HFF-Myc (cell line): ENCODE results near the gene VAT1.

Experiments
- DNase-seq: peaks from one replicate; pipeline ENCODE4 v3.0.0-alpha.2; 2011; ENCODE audit warnings: low read depth; ENCODE audit errors: extremely low read depth
- H3K4me3 ChIP-seq: replicated peaks from 2 replicates; pipeline ENCODE4 v1.5.1; 2011; ENCODE audit warnings: low read depth, mild to moderate bottlenecking, control low read depth, low read length
- TF ChIP-seq, protein P1 (sequence below): IDR thresholded peaks from 2 replicates; pipeline ENCODE4 v1.5.1; 2012; ENCODE audit warnings: mild to moderate bottlenecking, low read depth, low read length, control low read depth; ENCODE audit errors: missing control alignments

VAT1 gene

GRCh38 chr17:43020789-43021740, 1.1 kb downstream of the VAT1 start:
- TF ChIP-seq, protein P1, sequence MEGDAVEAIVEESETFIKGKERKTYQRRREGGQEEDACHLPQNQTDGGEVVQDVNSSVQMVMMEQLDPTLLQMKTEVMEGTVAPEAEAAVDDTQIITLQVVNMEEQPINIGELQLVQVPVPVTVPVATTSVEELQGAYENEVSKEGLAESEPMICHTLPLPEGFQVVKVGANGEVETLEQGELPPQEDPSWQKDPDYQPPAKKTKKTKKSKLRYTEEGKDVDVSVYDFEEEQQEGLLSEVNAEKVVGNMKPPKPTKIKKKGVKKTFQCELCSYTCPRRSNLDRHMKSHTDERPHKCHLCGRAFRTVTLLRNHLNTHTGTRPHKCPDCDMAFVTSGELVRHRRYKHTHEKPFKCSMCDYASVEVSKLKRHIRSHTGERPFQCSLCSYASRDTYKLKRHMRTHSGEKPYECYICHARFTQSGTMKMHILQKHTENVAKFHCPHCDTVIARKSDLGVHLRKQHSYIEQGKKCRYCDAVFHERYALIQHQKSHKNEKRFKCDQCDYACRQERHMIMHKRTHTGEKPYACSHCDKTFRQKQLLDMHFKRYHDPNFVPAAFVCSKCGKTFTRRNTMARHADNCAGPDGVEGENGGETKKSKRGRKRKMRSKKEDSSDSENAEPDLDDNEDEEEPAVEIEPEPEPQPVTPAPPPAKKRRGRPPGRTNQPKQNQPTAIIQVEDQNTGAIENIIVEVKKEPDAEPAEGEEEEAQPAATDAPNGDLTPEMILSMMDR: no peak
- no peak for DNase-seq
- H3K4me3 ChIP-seq: peak overlapping the region; percentile 97

- H3K4me3 ChIP-seq: no peak overlapping the region
- TF ChIP-seq, protein P1: no peak
- no peak for DNase-seq
These were observed 2.1 kb downstream of the VAT1 start for GRCh38 chr17:43020030-43020621.

GRCh38 chr17:43019418-43019817, 2.8 kb downstream of the VAT1 start:
- no peak for DNase-seq
- no peak overlapping the region for H3K4me3 ChIP-seq
- TF ChIP-seq, protein P1: no peak

DNA sequence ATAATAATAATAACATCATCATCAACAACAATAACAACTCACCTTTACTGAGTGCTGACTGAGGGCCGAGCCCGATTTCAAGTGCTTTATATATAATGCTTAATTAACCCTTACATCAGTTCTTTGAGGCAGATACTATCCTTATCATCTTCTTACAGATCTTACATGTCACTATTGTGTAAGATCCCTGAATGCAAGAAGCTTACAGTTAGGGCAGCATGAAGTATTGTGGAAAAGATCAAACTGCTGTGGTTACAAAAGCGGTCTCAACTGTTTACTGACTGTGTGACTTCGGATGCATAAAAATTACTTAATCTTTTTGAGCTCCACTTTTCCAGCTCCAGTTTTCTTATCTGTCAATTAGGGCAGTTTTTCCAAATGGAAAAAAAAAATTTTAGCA, 3.3 kb downstream of the VAT1 start:
- H3K4me3 ChIP-seq: no peak overlapping the region
- TF ChIP-seq, protein P1: no peak
- DNase-seq: no peak

DNA sequence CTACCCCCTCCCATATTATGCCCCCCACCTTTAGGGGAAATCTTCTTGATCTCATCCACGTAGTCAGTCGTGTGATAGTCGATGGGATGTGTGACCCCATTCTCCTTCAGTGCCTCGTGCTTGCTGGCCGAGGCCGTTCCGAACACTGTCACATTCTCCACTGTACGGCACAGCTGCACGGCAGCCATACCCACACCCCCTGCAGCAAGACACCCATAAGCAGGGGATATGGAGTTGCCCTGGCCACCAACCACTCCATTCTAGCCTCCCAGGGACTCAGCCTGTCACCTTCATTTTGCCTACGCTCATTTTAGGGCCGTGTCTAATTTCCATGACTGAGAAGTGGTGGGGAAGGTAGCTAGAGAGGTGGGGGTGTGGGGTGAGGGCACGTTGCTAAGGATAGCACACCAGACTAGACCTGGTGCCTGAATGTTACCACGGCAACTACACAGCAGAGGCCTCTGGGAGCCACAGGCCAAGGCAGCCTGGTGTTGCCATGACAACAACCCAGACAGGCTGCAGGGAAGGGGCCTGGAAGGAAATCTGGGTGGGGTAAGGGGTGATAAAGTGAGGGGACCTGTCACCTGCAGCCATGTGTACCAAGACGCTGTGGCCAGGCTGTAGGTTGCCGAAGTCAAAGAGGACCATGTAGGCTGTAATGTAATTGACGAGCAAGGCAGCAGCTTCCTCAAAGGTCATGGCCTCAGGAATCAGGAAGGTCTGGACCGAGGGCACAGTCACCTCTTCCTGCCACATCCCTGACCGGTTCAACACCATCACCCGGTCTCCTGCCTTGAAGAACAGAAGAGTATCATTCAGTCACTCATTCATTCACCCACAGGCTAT, 4.0 kb downstream of the VAT1 start:
- no peak overlapping the region for H3K4me3 ChIP-seq
- TF ChIP-seq, protein P1: no peak
- no peak for DNase-seq

DNA sequence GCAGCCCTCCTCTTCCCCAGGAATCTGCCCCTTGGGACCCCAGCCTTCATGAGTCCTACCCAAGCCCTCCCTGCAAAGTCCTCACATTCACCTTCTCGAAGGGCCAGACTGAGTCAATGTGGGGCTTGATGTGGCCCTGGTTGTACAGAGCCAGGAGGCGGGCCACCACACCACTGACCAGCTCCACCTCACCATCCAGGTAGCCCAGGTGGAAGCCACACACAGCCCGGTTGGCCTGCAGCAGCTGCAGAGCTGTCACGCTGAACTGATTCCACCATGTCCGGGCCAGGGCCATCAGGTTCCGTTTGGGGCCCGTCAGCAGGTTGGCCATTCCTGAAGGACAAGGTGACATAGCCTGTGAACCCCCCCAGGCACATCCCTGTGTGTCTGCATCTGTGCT, 6.0 kb downstream of the VAT1 start:
- no peak overlapping the region for H3K4me3 ChIP-seq
- no peak for DNase-seq
- TF ChIP-seq, protein P1: no peak
